Activated naive CD8-positive, alpha-beta T cell treated with anti-CD3 and anti-CD28 coated beads, Interleukin-2, amount 50 U/mL, for 16 hours (primary cell): ENCODE results near the gene SIPA1L3.
"Not testable (repeated sequence)": the region's sequence is repeated elsewhere in the genome, so short reads cannot be mapped to it uniquely, and the experiment has no call there.

Experiments used
- DNase-seq: peaks from one replicate; pipeline ENCODE4 v3.0.0-alpha.2; 2020; ENCODE audit warnings: low read depth, low spot score

The SIPA1L3 gene

DNA sequence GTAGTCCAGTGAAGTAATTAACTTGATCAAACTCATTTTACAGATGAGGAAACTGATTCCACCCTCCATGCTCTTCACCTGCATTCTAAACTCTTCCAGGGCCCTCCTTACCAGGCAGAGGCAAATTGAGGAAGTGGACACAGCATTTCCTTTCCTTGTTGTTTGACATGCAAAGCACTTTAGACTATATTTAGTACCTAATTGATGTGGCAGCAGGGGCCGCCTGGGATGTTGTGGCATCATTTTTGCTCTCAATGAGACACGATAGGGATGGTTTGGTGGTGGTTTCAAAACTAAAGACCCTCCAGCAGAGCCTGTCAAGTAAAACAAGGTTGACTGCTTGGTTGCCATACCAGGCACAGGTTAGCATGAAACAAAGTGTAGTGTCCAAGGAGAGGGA is 7.9 kb downstream of the SIPA1L3 start:
- DNase-seq: no peak

DNA sequence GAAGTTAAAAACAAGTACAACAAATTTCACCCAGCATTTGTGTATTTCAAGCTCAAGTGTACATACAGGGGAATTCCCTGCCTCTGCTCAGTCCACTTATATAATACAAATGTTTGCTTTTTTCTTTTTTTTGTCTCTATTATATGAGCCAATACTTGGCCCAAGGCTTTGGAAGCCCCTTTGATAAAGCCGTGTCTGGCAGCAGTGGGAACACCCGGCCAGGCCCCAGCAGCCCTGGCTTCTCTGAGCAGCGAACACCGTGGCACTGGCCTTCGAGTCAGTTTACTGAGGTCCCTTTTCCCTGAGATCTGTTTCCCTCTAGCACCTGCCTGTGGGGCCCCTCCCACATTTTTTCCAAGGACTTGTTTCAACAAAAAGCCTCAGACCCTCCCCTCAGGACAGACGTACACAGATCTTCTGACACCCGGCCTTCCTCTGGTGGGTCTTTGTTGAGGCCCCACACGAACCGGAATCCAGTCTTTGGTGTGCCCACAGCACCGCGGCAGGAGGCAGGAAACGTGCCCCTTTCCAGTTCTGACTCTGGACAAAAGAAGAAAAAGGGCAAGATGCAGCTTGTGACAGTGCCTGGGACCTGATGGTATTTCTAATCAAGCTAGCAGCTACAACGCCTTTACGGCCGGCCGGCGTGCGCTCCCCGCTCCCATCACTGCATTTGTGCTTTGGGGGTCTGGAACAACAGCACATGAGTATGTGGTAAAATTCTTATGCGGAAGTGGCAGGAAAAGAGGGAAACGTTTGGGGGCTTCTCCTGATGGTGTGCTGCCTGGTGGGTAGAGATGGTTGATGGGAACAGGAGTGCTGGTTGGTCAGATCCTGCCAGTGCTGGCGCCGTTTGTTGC is 13.8 kb downstream of the SIPA1L3 start:
- no peak for DNase-seq

DNA sequence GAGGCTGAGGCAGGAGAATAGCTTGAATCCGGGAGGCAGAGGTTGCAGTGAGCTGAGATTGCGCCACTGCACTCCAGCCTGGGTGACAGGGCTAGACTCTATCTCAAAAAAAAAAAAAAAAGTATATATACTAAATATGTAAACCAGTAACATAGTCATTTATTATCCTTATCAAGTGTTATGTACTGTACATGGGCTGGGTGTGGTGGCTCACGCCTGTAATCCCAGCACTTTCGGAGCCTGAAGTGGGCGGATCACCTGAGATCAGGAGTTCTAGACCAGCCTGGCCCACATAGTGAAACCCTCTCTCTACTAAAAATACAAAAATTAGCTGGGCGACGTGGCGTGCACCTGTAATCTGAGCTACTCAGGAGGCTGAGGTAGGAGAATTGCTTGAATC is 17.6 kb downstream of the SIPA1L3 start:
- DNase-seq: not testable (repeated sequence)

DNA sequence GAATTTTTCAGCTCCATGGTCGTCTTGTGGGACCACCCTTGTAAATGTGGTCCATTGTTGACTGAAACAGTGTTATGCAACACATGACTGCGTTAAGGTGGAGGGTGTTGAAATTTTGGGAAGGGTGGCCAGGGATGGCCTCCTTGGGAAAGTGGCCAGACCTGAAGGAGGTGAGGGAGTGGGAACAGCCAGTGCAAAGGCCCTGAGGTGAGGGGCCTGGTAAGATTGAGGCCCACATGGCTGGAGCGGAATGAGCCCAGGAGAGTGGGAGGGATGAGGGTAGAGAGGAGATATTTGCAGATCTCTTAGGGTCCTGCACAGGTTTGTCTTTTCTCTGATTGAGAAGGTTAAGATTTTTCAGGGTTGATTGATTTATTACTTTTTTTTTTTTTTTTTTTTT is 18.2 kb downstream of the SIPA1L3 start:
- DNase-seq: no peak

DNA sequence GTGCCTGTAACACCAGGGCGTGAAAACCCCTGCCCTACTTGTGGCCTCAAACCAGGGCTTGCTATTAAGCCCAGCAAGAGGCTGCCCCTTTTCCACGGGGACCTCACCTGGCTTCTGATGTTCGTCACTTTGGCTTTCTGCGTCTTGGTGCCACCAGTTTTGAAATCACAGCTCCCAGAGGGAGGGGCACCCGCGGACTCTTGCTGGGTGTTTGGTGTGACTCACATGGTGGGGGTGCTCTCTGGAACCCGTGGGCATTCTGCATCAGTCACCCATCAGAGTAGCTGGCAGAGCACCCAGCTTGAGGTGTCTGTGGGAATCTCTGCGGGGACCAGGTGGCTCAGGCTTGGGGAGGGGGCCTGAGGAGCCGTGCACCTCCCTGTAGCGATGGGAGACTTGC is 19.2 kb downstream of the SIPA1L3 start:
- DNase-seq: no peak

DNA sequence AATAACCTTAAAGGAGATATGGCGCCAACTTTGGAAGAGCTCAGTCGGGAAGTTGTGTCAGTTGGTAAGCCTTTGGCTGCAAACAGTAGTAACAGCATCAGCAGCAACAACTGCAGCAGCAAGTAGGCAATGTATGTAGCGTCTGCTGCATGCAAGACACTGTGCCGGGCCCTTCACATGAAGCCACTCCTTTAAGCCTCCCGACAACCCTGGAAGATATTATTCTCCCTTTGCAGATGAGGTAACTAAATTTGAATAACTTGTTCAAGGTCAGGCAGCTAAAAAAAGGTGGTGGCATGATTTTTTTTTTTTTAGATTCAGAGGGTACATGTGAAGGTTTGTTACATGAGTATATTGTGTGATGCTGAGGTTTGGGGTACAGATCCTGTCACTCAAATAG is 19.7 kb downstream of the SIPA1L3 start:
- DNase-seq: no peak

DNA sequence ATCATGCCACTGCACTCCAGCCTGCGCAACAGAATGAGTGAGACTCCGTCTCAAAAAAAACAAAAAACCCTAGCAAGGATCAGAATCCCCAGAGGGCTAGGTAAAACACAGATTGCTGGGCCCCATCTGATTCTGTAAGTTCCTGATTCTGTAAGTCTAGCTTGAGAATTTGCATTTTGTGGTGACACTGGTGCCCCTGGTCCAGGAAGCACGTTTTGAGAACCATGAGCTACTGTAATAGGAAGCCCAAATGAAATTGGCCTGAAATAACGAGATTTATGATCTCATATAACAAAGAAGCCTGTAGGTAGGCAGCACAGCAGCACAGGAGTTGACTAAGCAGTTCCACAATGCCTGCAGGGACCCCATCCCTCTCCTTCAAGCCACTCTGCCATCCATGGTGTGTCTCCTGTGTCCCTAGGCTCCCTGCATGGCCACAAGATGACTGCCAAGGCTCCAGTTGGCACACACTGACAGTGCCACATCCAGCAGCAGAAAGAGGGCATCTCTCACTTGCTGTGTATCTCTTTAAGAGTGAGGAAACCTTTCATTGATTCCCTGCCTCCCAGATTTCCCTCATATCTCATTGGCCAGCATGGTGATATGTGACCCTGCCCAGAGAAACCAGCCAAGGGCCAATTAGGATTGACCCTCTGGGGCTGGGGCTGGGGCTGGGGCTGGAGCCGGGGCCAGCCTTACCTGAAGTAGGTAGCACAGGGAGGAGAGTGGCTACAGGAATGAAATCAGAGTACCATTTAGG is 21.7 kb downstream of the SIPA1L3 start:
- no peak for DNase-seq

DNA sequence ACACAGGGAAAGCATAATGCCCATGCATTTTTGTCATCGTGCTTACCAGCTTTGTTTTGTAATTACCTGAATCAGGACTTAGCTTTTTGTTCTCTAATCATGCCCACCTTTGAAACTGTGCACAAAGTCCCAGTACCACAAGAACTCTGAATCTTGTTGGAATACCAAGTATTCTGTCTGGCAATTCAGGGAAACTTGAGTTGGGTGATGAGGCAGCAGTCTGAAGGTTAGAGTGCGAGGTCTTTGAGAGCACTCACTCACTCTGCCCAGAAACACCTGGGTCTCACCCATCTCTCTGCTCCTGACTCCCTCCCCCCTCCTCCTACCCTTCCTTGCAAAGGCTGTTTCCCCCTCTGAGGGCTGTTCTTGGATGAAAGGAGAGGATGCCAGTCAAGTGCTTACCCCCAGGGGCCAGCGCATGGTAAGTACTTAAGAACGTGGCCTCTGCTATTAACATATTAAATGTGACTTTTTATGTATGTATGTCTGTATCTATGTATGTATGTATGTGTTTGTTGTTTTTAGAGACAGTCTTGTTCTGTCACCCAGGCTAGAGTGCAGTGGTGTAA is 22.4 kb downstream of the SIPA1L3 start:
- no peak for DNase-seq

DNA sequence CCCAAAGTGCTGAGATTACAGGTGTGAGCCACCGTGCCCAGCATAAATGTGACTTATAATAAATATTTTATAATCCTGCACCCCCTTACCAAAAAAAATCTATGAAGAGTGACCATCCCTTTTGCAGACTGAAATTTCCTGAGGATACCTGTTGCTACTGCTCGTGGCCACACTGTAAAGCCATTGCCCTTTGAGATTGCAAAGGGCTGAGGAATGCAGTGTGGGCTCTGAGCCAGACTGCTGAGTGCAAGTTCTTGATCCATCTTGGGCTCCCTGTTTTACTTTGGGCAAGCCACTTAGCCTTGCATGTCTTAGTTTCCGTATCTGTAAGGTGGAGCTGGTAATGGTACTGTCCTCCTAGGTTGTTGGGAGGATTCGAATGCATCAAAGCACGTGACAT is 23.4 kb downstream of the SIPA1L3 start:
- no peak for DNase-seq

DNA sequence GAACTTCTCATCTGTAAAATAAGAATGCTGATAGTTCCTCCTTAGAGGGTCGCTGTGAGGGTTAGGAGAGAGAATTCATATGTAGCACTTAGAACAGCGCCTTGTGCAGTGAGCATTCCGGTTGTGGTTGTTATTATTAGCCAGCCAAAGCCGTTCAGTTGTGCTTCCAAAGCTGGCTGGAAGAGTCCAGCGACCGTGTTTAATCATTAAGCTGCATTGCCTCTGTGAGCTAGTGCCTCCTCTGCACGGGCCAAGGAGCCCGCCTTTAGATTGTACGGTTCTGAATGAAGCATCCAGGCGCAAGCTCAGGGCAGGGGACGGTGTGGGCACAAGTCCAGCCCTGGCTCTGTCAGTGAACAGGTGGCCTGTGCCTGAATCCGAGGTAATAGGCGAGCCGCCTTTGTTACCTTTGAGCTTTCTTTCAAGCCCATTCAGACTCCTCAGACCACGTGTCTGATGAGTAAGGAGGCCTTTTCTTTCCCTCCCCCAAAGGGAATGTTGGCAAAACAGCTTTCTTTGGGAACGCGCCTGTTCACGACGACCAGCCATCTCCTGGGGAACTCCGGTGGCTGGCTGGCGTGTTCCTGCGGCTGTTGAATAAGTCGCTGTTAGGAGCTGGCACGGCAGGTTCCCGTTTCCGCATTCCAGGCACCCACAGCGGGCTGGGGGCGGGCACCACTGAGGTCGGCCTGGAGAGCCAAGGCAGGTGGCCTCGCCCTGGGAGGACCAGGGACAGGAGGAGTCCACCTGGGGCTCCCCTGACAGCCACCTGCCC is 25.1 kb downstream of the SIPA1L3 start:
- DNase-seq: no peak

DNA sequence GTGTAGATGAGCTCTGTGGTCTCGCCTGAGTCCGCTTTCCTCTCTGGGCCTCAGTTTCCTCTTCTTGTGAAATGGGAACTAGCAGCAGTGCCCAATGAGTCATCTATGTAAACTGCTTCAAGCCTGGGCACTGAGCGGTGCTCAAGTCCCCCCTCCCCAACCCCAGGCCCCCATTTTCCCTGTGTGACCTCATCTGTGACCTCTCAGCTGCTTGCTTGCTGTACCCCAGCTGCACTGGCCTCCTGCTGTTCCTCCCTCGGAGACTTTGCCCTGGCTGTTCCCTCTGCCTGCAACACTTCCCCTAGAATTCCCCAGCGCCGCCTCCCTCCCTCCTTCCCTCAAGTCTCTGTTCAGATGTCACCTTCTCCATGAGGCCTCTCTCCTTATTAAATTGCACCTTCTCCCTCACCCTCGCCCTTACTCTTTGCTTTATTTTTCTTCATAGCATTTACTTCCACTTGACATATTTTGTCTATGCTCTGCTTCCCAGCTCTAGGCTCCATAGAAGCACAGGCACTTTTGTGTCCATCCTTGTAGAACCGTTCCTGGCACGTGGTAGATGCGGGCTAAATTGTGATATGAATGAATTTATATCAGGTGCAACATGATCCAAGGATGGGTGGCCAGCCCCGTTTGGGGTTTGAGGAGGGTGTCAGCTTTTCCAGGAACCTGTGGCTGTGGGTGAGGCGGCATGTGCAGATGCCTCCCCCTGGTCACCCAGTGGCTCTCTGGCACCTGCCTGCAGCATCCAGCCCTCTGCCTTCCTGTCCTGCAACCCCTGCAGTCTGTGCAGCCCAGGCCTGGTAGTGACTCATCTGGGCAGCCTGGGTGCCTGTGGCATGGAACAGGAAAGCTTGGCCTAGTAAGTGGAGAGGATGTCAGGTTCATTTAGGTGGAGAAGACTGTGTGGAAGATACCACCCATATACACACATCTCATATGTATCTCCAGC is 26.3 kb downstream of the SIPA1L3 start:
- no peak for DNase-seq

DNA sequence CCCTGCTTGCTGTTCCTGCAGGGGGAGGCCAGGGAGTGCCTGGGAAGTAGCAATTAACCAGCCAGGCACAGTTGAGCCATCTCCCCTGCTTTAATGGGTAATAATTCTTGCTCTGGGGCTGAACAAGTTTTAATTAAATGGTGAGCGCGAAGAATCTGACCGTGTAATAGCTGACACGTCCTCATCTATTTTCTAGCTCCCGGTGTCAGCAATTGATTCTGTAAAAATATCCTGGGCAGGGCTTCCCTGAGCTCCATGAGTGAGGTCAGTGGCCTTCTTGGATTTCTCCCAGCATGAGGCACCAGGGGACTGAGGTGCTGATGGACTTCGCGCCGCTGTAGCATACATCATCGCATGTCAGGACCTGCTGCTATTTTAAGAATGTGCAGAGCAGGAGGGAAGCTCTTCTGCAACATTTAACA is 26.9 kb downstream of the SIPA1L3 start:
- no peak for DNase-seq

DNA sequence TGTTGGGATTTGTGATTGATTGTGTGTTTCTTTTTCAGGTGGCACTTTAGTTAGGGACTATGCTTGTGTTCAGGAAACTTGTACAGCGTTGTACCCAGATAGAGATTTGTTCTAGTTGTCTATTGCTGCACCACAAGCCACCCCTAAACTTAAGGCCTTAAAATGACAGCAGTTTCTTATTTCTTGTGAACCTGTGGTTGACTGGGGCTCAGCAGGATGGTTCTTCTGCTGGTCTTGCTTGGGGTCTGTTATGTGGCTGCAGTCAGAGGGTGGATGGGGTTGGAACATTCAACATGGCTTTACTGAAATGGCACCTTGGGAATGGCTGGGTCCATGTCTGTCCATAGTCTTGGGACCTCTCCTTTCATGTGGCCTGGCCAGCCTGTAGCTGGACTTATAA is 28.3 kb downstream of the SIPA1L3 start:
- no peak for DNase-seq

DNA sequence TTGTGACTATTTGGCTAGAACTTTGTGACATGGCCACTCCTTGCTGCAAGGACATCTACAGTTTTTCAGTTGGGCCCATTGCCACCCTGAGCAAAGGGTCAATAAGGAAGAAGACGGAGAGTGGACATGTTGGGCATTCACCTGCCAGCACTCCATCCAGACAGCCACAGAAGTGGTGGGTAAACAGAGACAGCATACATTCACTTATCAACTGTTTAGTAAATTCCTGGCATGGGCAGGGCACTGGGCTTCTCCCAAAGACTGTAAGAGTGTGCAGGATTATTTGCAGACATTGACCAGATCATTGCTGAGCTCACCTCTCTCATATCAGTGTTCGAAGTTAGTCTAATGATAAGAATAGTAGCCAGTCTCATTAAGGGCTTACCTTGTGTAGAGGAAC is 29.2 kb downstream of the SIPA1L3 start:
- no peak for DNase-seq

DNA sequence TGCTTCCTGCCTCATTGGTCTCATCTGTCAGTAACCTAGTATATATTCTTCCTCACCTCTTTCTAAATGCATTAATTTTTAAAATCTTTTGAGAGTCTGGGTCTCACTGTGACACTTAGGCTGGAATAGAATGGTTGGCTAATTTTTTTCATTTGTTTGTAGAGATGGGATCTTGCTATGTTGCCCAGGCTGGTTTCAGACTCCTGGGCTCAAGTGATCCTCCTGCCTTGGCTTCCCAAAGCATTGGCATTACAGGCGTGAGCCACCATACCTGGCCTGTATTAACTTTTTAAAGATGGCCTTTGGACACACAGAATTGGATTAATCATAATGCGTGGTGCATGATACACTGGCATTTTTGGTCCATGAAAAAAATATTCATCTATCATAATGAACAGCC is 29.9 kb downstream of the SIPA1L3 start:
- no peak for DNase-seq

DNA sequence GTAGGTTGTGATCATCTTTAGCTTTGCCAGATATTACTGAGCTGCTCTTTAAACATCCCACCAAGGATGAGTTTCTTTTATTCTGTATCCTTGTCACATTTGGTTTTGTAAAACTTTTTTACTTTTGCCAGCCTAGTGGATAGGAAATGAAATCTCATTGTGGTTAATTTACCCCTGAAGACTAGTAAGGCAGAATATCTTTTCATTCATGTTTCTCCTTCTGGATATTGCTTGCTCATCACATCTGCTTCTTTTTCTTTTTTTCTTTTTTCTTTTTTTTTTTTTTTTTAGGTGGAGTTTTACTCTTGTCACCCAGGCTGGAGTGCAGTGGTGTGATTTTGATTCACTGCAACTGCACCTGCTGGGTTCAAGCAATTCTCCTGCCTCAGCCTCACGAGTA is 31.3 kb downstream of the SIPA1L3 start:
- no peak for DNase-seq

DNA sequence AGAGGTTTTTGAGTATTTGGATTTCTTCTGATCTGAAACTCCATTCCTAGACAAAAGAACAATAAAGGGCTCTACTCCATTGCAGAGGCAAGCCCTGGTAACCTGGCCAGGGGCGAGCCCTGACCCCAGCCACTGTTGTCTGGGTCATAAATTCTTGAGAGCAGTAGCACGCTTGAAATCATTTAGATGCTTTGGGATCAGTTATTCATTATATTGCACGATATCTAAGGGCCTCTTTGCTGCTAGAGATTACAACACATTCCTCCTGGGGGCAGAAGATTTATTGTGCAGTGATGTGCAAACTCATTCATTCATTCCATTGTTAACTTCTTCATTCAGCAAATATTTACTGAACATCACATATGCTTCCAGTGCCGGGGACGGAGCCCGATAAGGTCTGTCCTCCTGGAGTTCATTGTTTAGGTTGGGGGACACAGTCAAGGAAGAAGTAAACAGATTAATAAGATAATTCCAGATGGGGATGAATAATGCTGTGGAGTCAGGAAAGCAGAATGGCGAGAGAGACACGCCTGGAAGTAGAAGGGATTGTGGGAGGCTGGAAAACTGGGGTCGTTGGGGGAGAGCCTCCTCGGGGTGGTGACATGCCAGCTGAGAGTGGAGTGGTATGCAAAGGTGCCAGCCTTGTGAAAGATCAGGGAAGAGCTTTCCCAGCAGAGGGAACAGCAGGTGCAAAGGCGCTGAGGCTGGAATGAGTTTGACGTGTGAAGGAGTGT is 34.9 kb downstream of the SIPA1L3 start:
- no peak for DNase-seq

DNA sequence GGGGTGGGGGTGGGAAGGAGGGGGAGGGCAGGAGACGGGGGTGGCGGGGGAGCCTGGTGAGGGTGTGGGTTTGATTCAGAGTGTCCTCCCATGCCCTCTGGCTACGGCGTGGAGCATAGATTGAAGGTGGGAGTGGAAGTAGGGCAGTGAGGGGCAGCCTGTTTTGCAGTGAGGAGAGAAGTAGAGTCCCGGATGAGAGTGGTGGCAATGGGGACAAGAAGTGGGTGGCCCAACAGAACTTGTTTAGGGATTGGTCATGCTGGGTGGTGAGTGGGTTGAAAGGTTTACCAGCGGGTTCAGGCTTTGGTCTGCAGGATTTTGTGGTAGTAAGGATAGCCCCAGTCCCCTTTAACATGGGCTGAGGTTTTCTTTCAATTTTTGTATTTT is 35.5 kb downstream of the SIPA1L3 start:
- no peak for DNase-seq

DNA sequence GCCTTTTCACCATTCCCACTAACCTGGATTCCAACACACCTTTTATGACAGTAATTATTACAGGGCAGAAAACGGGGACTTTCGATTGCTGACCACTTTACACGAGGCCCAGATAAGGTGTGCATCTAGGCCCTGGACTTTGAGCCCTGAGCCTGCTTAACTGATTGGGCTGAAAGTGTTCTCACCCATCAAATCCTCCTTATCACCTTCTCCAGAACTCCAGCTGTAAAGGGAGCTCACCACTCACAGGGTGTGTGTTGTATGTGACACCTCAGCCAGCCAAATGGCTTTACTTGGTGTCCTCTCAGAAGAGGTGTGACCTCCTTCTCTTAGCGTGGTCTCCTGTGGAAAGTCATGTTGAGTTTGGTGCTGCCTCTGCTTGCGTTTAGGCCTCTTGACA is 36.5 kb downstream of the SIPA1L3 start:
- DNase-seq: no peak

DNA sequence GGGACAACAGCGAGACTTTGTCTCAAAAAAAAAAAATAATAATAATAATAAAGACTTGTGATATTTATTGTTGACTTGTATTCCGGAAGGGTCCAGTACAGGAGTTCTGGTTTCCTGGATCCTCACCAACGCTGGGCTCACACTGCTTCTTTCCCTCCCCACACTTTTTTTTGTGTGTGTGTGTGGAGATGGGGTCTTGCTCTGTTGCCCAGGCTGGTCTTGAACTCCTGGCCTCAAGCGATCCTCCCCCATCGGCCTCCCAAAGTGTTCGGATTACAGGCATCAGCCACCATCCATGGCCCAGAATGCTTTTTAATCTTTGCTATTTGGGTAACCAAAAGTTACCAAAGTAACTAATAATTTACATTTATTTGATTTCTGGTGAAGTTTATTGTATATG is 39.1 kb downstream of the SIPA1L3 start:
- no peak for DNase-seq
